Chondrocyte (in vitro differentiated cells): ENCODE measurements around the gene FRMD3. TPM values are rescaled to one million over a fixed set of nuclear protein-coding genes. Genes with fewer than 3 reads are reported as not detected.

Source experiments
- DNase-seq: peaks from one replicate; pipeline ENCODE4 v3.0.0; 2021; ENCODE audit warnings: mixed read lengths, low spot score
- H3K27ac Mint-ChIP-seq: one replicate; pipeline ENCODE4 v1.8.0; 2021; ENCODE audit warnings: mild to moderate bottlenecking, moderate library complexity, mixed read lengths; ENCODE audit not compliant: unreplicated experiment
- H3K27me3 Mint-ChIP-seq: 2 replicates; pipeline ENCODE4 v1.8.0; 2021; ENCODE audit warnings: low read depth, mixed read lengths
- H3K36me3 Mint-ChIP-seq: 2 replicates; pipeline ENCODE4 v1.8.0; 2021; ENCODE audit warnings: low read depth, mixed read lengths
- H3K4me1 Mint-ChIP-seq: 2 replicates; pipeline ENCODE4 v1.8.0; 2021; ENCODE audit warnings: low read depth, mild to moderate bottlenecking, mixed read lengths
- H3K4me3 Mint-ChIP-seq: one replicate; pipeline ENCODE4 v1.8.0; 2021; ENCODE audit warnings: mild to moderate bottlenecking, moderate library complexity, mixed read lengths; ENCODE audit not compliant: unreplicated experiment
- H3K9me3 Mint-ChIP-seq: 2 replicates; pipeline ENCODE4 v1.8.0; 2021; ENCODE audit warnings: low read depth, mixed read lengths
- total RNA-seq: library from RNA; stranded (reverse); gene quantifications from 3 replicates; pipeline ENCODE4 v1.2.1, GENCODE V29; 2021
- TF ChIP-seq, protein P1 (sequence below): fragments of 200-600 bp; sonication (generic); IDR thresholded peaks from 2 replicates; pipeline ENCODE4 v1.5.0; 2021; ENCODE audit warnings: antibody characterized with exemption, mild to moderate bottlenecking, moderate library complexity

Gene FRMD3
- total RNA-seq, 1 donor from 2014 or later = 1.1 TPM

GRCh38 chr9:83473488-83473971, 64.7 kb downstream of the FRMD3 start:
- no peak overlapping the region for H3K27ac Mint-ChIP-seq
- peaks cover 6% of the 10 kb centered on the region for H3K9me3 Mint-ChIP-seq
- no peak overlapping the region for H3K4me3 Mint-ChIP-seq
- H3K27me3 Mint-ChIP-seq = peaks cover 2% of the 10 kb centered on the region
- H3K36me3 Mint-ChIP-seq = no peaks in the 10 kb centered on the region
- no peak for DNase-seq
- H3K4me1 Mint-ChIP-seq = peaks cover 11% of the 10 kb centered on the region
- TF ChIP-seq, protein P1, sequence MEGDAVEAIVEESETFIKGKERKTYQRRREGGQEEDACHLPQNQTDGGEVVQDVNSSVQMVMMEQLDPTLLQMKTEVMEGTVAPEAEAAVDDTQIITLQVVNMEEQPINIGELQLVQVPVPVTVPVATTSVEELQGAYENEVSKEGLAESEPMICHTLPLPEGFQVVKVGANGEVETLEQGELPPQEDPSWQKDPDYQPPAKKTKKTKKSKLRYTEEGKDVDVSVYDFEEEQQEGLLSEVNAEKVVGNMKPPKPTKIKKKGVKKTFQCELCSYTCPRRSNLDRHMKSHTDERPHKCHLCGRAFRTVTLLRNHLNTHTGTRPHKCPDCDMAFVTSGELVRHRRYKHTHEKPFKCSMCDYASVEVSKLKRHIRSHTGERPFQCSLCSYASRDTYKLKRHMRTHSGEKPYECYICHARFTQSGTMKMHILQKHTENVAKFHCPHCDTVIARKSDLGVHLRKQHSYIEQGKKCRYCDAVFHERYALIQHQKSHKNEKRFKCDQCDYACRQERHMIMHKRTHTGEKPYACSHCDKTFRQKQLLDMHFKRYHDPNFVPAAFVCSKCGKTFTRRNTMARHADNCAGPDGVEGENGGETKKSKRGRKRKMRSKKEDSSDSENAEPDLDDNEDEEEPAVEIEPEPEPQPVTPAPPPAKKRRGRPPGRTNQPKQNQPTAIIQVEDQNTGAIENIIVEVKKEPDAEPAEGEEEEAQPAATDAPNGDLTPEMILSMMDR = no peak

DNA sequence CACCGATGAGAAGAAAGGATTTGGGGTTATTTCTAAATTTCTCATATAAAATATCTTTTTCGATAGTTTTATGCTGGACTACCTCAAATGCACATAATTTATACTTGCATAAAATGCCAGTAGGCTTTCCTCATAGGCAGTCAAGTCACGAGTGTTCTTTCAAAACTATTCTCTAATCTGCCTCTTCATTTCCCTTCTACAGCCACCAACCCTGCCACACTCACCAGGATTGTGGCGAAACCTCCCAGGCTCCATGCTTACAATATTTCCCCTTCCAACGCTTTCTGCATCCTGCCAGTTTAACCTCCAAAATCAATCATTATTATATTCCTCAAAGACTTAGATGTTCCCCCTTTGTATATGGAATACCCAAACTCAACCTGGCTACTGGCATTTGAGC, 65.4 kb downstream of the FRMD3 start:
- Mint-ChIP-seq H3K9me3 (peaks cover 6% of the 10 kb centered on the region), H3K27ac (no peak overlapping the region), H3K27me3 (peaks cover 2% of the 10 kb centered on the region), H3K4me1 (peaks cover 11% of the 10 kb centered on the region), H3K4me3 (no peak overlapping the region), H3K36me3 (no peaks in the 10 kb centered on the region)
- DNase-seq = no peak
- TF ChIP-seq, protein P1 = no peak

- no peaks in the 10 kb centered on the region for H3K36me3 Mint-ChIP-seq
- peaks cover 11% of the 10 kb centered on the region for H3K4me1 Mint-ChIP-seq
- no peak overlapping the region for H3K27ac Mint-ChIP-seq
- TF ChIP-seq, protein P1 = no peak
- DNase-seq = no peak
- H3K4me3 Mint-ChIP-seq = no peak overlapping the region
- H3K27me3 Mint-ChIP-seq = peaks cover 2% of the 10 kb centered on the region
- H3K9me3 Mint-ChIP-seq = peaks cover 6% of the 10 kb centered on the region
These were observed 66.0 kb downstream of the FRMD3 start for GRCh38 chr9:83472221-83472665.

- TF ChIP-seq, protein P1 = no peak
- Mint-ChIP-seq H3K27ac (no peak overlapping the region), H3K9me3 (peaks cover 6% of the 10 kb centered on the region), H3K36me3 (no peaks in the 10 kb centered on the region), H3K4me1 (peaks cover 11% of the 10 kb centered on the region), H3K27me3 (peaks cover 2% of the 10 kb centered on the region), H3K4me3 (no peak overlapping the region)
- DNase-seq = no peak
These were observed 67.0 kb downstream of the FRMD3 start for GRCh38 chr9:83471241-83471640.

DNA sequence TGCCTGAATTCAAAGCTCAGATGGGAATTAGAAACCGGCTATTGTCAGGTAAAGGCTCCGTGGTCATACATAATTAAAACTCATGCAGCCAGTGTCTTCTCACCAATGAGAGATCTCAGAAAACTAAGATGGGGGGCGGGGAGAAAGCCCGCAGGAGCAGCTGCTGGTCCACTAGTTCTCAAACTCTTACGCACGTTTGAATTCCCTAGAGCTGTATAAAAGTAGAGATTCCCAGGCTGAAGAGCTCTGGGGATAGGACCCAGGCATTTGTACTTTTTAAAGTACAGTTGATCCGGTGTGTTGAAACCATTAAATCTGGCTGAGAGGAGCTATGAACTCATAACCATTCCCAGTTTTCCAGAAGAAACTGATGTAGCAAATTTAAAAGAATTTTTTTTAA, 68.5 kb downstream of the FRMD3 start:
- Mint-ChIP-seq H3K9me3 (no peaks in the 10 kb centered on the region), H3K36me3 (no peaks in the 10 kb centered on the region), H3K4me3 (no peak overlapping the region), H3K27me3 (peaks cover 2% of the 10 kb centered on the region), H3K27ac (no peak overlapping the region), H3K4me1 (peaks cover 11% of the 10 kb centered on the region)
- TF ChIP-seq, protein P1 = no peak
- DNase-seq = no peak
